Measurements from ENCODE around the gene HDLBP.
"Not testable (repeated sequence)": the region's sequence is repeated elsewhere in the genome, so short reads cannot be mapped to it uniquely, and the experiment has no call there.

Gene HDLBP

DNA sequence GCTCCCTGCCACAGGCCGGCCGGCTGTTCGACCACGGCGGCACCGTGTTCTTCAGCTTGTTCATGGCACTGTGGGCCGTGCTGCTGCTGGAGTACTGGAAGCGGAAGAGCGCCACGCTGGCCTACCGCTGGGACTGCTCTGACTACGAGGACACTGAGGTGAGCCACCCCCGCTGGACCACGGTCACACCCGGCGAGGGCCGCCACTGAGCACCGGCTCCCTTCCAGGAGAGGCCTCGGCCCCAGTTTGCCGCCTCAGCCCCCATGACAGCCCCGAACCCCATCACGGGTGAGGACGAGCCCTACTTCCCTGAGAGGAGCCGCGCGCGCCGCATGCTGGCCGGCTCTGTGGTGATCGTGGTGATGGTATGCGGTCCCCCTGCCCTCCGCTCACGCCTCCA is 106.2 kb downstream of the HDLBP start:
- DNase-seq (ENCODE audit: low spot score), result no peak

DNA sequence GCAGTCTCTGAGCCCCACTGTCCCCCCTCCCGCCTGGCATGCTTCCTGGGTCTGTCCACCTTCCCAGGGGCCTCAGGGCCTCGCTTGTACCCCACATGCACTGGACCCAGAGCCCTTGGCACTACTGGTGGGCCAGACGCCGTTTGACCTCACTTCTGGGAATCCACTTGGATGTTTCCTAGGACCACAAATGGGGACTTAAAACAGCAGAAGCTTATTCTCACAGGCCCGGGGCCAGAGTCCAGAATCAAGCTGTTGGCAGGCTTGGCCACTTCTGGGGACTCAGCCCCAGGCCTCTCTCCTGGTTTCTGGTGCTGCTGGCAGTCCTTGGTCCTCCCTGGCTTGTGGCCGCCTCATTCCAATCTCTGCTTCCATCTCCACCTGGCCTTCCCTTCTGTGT is 107.4 kb downstream of the HDLBP start:
- no peak for DNase-seq (ENCODE audit: low spot score)

DNA sequence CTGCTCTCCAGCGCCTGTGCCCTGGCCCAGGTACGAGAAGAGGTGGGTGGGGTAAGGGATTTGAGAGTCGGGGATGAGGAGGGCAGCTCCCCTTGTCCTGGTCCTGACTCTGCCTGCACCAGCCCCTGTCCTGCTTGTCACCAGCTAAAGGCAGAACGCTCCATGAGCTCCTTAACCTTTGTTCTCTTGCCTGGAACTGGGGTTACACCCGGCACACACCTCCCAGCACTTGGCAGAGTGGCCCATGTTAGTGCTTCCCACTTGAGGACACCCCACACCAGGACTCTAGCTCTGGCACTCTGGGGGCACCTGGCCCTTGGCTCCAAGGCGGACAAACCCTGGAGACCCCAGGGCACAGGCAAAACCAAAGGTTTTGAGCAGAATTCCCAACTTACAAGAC is 107.8 kb downstream of the HDLBP start:
- DNase-seq (ENCODE audit: low spot score), result no peak

DNA sequence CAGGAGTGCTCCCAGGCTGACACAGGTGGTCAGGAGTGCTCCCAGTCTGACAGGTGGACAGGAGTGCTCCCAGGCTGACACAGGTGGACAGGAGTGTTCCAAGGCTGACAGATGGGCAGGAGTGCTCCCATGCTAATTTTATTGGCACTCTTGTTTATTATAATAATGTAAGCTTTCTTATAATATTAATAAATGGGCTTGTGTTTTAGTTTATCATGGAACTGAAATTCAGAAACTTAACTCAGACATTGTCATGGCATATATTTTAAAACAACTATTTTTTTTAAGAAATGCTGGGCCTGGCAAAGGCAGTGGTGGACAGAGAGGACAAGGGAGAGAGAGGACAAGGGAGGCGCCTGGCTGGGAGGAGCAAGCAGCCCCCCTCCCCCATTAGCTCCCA is 108.3 kb downstream of the HDLBP start:
- DNase-seq (ENCODE audit: low spot score), result no peak

DNA sequence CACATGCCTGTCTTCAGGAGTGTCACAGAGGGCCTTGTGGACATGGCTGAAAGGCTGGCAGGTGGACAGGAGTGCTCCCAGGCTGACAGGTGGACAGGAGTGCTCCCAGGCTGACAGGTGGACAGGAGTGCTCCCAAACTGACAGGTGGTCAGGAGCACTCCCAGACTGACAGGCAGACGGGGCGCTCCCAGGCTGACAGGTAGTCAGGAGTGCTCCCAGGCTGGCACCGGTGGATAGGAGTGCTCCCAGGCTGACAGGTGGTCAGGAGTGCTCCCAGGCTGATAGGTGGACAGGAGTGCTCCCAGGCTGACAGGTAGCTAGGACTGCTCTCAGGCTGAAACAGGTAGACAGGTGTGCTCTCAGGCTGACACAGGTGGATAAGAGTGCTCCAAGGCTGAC is 110.4 kb downstream of the HDLBP start:
- no peak for DNase-seq (ENCODE audit: low spot score)

DNA sequence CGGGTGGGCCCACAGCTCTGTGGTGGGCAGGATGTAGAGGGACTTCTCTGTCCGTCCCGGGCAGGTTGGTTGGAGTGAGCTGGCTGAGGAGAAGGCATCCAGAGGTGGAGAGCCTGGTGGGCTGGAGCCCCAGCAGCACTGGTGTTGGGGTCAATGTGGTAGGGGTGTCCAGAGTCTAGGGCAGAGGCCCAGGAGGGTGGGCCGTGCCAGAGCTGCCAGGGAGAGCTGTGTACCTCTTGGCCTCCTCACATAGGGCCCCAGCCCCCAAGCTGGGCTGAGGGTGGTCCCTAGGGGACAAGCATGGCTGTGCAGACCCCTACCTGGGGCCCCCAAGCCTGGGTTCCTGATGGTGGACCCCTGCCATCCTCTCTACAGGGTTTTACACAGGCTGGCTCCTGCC is 111.0 kb downstream of the HDLBP start:
- no peak for DNase-seq (ENCODE audit: low spot score)

DNA sequence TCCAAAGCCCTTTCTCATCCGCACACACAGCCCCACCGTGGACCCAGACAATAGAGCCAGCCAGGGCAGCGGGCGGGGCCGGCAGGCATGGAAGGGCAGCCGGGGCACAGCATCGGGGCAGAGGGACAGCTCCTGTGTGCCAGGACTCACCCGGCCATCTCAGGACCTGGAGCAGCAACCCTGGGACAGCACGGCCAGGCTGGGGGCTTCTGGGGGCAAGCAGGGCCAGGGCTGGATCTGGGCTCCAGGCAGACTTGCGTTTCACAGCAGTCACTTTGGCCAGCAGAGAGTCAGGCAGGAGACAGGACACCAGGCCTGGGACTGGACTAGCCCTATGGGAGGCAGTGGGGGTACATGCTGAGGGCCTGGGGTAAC is 111.5 kb downstream of the HDLBP start:
- no peak for DNase-seq (ENCODE audit: low spot score)

DNA sequence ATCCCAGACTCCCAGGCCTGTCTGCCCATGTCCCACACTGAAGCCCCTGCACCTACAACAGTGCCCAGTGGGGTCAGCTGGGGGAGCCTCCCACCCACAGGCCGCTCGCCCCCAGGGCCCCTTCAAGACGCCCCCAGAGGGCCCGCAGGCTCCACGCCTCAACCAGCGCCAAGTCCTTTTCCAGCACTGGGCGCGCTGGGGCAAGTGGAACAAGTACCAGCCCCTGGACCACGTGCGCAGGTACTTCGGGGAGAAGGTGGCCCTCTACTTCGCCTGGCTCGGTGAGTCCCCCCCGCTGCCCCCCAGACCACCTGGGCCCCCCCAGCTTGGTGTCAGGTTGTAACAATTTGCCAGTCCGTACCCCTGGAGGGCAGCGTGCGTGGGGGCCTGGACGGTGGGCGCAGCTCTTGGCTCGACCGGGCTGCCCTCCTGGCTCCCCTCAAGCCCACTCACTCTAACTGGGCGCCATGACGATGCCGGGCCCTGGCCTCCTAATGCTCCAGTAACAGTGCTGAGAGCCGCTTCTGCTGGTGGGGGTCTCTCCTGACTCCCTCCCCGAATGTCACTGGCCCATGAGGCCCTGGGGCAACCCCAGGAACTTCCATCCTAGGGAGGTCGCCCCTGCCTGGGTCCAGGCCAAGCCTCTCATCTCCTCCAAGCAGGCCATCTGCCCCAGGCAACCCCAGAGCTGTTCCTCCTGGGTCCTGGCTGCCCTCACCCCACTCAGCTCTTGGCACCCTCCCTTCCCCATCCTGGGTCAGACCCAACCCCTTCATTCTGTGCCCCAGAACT is 112.1 kb downstream of the HDLBP start:
- no peak for DNase-seq (ENCODE audit: low spot score)

DNA sequence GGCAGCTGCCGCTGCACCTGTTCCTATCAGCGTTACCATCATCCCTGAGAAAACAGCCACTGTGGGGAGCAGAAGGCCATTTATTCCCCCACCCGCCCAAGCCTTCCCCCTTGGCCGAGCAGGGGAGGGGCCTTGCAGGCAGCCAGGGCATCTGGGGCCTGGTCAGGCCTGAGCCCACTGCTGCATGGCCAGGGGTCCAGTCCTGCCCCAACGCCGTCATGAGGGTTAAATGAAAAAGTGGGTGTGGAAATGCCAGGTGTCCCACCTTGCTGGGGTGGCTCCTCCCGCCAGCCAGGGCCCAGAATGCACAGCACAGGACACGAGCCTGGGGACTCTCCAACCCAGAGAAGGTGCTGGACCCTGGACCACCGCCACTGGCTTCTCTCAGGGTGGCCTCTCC is 112.8 kb downstream of the HDLBP start:
- DNase-seq (ENCODE audit: low spot score), result no peak

DNA sequence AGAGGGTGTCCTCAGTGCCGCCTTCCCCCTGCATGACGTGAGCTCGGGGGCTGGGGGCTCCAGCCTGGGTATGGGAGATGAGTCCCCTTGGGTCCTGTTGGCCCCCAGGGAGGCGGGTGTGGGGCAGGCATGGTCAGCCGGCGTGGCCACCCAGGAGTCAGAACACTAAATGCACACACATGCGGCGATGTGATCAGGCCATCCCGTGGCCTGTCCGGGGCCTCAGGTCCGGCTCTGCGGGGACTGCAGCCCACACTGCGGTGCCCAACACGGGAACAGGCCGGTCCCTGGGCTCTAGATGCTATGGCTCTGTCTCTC is 113.2 kb downstream of the HDLBP start:
- DNase-seq (ENCODE audit: low spot score), result no peak

DNA sequence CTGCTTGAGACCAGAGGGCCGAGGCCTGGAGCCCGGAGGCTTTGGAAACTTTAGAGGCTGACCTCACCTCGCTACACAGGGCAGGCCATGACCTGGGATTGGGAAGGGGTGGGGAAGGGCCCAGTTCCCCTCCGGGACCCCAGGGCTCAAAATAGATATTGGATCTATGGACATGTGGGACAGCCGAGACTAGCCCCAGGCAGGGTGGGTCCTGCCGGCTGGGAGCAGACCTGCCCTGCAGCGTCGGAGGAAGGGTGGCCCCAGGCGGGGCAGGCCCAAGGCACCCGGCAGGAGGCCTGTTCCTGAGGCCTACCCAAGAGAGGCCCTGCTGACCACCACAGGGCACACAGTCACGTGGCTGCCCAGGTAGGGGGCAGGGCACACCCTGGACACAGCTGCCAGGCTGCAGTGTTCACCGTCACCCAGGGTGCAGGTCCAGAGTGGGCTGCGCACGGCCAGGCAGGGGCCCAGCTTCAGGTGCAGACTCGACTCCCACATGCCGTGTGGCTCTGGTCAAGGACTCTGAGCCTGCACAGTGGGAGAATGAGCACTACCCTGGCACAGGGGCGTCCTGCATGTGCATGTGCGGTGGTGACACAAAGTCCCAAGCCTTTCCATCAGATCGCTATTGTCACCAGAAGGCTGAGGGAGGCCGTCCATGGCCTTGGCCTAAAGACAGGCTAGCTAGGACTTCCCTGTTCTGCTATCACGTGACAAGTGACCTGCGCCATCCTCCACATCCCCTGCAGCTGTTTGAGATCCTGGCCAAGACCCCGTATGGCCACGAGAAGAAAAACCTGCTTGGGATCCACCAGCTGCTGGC is 113.8 kb downstream of the HDLBP start:
- no peak for DNase-seq (ENCODE audit: low spot score)

DNA sequence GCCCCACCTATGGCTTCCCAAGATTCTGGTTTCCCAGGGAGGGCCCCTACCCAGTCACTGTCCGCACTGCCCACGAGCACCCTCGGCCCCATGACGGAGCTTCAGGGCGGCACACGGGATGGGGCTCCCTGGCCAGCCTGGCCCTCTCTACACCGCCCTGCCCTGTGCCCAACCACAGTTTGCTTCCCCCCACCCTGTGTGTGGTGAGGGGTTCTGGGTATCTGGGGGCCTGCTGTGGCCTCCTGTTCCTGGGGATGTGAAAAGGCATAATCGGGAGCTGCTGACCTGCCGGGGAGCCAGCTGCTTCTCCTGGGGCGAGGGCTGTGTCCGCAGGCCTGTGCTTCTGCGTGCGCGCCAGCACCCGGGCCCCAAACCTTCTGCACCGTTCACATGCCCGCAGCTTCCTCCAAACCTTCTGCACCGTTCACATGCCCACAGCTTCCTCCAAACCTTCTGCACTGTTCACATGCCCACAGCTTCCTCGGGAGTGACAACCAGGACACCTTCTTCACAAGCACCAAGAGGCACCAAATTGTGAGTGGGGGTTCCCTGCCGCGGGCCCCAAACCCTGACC is 114.6 kb downstream of the HDLBP start:
- DNase-seq (ENCODE audit: low spot score), result no peak

DNA sequence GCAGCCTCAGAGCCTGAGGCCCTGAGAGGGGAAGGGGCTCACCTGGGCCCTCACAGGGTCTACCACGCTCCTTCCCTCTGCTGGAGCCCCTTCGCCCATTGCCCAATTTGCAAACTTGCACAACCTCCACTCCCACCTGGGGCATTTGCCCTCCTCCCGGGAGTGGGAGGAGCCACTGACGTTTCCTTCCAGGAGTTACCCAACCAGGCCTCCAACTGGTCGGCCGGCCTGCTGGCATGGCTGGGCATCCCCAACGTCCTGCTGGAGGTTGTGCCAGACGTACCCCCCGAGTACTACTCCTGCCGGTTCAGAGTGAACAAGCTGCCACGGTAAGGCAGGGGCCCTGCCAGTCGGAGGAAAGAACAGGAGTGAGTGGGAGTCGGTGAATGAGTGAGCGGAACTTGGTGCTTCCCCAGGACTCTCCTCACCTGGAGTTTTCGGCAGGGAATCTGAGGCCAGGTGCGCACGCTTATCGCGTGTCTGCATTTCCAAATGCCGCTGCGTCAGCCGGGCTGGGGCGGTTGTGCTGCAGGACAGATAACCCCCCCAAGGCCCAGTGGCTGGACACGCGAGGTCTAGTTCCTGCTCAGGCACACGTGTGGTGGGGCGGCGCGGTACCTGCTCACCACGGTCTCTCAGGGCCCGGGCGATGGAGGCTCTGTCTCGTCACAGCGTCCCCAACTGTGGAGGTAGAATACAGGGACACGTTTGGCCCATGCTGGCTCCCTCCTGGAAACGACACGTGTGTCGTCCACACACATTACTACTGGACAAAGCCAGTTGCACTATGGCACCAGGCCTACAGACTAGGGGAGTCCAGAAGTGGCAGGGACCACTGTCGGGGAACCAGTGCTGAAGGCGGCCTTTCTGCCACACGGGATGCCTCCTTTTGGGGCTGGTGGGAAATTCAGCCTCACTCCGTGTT is 115.3 kb downstream of the HDLBP start:
- no peak for DNase-seq (ENCODE audit: low spot score)

DNA sequence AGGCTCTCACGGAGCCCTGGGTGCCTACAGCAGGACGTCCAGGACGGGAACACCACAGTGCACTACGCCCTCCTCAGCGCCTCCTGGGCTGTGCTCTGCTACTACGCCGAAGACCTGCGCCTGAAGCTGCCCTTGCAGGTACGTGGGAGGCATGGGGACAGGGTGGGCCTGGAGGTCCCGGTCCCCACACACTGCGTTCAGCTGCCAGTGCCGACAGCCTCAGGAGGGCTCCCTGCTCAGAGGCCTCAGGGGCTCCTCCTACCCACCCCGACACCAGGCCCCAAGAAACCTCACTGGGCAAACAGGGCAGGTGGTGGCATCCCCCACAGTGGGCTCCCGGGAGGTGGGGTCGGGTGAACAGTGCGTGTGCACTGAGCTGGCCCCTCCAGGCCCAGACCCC is 116.2 kb downstream of the HDLBP start:
- no peak for DNase-seq (ENCODE audit: low spot score)

DNA sequence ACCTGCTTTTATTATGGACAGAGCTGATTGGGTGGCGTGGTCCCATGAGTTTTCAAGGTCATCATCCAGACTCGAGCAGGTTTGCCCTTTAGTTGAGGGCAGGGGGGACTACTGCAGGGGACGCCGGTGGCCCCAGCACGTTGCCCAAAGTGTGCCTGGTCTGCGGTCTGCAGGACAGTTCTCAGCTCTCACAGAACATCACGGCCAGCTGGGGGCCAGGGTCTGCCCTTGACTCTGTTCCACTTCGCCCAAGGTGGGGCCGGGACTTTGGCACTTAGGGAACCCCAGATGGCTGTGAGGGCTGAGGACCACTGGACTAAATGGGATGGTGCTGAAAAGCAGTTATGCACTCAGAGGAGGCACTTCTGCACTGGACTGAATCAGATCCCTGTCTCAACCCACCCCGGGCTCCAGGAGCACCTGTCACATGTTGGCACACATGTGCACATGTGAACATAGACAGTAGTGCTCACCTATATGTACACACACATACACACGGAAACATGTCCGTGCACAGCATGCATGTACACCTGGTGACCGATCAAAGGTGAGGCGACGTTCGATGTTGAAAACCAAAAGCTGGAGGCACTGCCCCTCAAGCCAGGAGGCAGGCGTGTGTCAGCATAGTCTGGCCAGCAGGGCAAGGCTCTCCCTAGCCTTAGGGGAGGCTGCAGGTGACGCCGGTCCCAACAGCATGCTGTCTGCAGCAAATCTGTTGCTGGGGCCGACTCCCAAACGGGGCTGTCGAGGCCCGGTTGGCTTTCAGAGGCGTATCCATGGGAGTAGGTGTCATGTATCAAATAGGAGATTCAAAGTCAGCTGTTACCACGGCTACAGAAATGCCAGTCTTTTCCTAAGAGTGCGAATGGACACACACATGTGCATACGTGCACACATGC is 116.8 kb downstream of the HDLBP start:
- no peak for DNase-seq (ENCODE audit: low spot score)

DNA sequence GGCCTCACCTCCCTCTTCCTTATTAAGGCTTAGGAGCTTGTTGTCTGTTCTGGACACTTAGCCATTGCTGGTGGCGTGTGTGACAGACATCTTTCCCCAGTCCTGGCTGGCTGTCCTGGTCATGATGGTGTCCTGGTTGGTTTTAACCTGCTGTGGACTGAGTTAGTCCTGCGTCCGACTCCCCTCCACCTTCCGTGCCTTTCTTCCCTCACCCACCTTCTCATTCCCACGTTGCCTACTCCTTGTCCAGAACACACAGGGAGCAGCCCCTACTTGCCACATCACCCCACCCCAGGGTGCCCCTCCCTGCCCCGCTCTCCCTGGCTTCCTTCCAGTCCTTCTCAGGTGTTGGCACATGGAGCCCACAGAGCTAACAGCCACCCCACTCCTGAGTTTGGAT is 117.5 kb downstream of the HDLBP start:
- DNase-seq (ENCODE audit: low spot score), result no peak

DNA sequence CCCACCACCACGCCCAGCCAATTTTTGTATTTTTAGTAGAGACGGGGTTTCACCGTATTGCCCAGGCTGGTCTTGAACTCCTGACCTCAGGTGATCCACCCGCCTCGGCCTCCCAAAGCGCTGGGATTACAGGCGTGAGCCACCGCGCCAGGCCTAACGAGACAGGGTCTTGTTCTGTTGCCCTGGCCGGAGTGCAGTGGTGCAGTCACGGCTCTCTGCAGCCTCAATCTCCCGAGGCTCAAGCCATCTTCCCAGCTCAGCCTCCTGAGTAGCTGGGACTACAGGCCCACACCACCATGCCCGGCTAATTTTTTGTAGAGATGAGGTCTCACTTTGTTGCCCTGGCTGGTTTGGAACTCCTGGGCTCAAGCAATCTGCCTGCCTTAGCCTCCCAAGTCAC is 118.2 kb downstream of the HDLBP start:
- not testable (repeated sequence) for DNase-seq (ENCODE audit: low spot score)

DNA sequence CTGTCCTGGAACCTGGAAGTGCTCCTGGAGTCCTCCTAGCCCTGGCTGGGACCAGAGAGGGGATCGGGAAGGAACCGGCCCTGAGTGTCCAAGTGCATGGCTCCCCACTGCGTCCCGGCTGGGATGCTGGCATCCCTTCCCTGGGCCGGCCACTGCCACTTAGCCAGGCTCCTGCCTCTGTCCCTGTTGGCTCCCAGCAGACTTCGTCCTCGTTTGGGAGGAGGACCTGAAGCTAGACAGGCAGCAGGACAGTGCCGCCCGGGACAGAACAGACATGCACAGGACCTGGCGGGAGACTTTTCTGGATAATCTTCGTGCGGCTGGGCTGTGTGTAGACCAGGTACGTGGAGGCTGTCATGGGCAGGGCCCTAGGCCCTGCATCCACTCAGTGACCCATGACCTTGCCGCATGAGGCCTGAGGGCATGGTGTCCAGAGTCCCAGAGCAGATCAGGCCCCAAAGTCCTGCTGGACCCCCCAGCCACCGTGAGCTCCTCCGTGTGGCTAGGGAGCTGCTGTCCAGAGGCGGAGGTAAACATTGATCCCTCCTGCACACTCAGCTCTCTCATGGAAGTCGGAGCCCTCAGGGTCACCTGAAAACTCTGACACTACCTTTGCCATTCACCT is 119.9 kb downstream of the HDLBP start:
- DNase-seq (ENCODE audit: low spot score), result no peak

DNA sequence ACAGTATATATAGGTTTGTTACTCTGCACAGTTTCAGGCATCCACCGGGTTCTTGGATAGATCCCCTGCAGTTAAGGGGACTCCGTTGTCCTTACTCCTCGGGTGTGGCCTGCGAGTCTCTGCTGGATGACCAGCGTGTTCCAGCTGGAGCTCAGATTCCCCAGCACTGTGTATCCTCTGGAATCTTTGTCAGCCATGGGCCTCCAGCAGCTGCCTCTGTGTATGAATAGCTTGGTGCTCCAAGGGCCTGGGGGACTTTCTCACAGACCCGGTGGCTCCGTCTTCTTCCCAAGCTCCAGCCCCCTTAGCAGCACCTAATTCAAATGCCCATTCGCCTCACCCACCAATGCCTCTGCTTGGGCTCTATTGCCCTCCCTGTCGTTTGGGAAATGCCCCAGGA is 120.7 kb downstream of the HDLBP start:
- no peak for DNase-seq (ENCODE audit: low spot score)

DNA sequence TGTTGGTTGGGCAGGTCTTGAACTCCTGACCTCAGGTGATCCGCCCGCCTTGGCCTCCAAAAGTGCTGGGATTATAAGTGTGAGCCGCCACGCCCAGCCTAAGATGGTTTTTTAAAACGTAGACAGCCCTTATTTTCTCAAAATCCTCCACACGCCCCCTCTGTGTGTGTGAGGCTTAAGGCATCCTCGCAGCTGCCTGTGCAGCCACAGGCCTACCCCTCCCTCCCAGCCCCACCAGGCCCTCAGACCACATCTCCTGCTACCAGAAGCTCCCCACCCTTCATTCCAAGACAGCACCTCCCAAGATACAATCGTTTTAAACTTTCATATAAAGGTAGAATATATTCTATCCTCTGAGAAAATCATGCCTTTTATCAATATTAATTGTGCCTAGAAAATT is 122.2 kb downstream of the HDLBP start:
- no peak for DNase-seq (ENCODE audit: low spot score)

DNA sequence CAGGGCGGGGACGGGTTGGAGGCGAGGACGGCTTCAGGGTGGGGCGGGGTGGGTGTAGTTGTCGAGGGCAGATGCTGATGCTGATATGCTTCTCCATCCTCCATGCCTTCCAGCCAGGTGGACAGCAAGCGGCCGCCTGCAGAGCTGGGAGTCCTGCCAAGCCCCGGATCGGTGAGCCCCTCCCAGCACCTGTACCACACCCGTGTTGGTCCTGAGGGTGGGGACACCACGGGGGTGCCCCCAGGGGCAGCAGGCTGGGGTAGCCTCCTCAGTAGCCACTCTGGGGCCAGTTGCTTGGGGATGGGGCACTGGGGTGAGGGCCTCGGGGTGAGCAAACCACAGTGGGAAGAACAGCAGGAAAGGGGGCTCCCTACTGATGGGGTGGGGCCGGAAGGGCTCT is 124.4 kb downstream of the HDLBP start:
- DNase-seq (ENCODE audit: low spot score), result no peak

All from AG08395 (cell line).